ENCODE measurements around the gene DSCAM.
A peak's percentile ranks its signal among the peaks of the same experiment; 100 is the strongest.

The DSCAM gene

DNA sequence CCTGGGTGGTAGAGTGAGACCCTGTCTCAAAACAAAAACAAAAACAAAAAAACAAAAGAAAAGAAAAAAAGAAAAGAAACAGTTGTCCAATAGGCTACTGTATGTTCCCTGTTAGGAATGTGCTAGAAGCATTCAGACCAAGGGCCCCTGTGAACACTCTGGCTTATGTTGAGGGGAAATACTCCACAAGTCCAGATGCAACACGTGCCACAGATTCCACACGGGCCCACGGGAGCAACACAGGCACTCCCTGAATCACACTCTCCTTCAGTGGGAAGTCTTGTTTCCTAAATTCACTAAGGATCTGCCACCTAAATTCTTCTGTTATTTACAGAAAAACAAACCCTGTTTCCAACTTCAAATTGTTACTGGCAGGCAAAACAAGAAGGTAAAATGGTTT lies 688.6 kb downstream of the DSCAM start:
- DNase-seq = no peak

DNA sequence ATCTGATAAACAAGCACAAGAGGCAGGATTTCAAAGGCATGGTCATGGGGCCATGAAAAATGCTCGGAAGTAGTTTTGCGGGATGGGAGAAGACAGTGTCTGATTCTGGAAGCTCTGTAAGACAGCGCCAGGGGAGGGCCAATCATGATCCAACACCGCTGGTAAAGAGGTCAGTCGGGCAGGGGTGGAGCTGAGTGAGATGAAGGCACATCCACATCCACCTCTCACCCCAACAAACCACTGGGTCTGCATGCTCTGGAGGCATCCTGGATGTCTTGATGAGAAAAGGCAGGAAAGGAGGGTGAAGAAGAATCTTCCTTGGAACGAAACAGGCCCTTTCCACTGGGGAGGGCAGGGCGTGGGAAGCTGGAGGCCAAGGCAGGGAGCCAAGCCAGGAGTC lies 691.4 kb downstream of the DSCAM start:
- no peak for DNase-seq

DNA sequence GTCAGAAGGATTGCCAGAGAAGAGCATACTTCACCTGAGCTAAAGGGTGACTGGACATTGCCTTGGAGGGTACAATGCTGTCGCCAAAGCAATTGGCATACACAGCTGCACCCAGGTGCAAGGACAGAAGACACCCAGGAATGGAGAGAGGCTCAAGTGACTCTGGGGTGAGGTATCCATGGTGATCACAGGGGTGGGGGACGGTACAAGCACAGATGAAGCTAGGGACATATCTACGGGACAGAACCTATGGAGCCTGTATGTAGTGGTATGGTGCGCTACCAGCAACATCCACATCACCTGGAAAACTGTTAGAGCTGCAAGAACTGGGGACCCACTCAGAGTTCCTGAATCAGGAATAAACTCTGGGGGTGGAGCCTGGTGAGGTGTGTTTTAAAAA lies 693.6 kb downstream of the DSCAM start:
- no peak for DNase-seq

DNA sequence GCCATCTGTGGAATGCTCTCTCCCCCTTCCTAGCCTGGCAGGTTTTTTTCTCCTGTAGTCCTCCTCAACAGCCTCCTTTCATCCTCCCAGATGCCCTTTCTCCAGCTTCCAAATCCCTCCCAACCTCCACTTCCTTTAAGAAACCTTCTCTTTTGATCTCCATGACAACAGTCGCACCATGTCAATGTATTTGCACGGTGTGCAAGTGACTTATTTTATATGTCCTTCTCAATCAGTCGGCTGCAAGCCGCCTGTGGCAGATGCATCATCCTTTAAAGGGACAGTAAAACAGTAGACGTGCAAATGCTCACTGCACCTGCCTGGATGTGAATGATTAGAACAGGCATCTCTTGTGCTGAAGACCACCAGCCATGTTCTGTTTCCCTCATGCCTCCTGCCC lies 694.5 kb downstream of the DSCAM start:
- DNase-seq = no peak

DNA sequence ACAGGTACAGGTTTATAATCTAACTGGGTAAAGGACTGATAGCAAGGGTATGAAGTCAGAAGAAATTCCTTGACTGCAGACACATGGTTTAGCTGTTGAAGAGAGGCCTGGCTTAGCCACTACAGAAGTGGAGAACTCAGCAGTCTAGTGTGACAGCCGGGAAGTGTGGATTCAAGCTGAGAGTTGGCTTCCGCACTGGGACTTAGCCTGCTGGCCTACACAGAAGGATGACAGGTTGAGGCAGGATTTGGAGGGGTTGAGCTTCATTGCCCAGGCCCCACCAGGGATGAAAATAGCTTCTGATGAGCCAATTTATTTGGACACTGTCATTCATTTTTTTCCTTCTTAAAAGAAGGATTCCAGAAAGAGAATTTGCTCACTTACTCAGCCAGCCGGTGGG lies 695.3 kb downstream of the DSCAM start:
- no peak for DNase-seq

DNA sequence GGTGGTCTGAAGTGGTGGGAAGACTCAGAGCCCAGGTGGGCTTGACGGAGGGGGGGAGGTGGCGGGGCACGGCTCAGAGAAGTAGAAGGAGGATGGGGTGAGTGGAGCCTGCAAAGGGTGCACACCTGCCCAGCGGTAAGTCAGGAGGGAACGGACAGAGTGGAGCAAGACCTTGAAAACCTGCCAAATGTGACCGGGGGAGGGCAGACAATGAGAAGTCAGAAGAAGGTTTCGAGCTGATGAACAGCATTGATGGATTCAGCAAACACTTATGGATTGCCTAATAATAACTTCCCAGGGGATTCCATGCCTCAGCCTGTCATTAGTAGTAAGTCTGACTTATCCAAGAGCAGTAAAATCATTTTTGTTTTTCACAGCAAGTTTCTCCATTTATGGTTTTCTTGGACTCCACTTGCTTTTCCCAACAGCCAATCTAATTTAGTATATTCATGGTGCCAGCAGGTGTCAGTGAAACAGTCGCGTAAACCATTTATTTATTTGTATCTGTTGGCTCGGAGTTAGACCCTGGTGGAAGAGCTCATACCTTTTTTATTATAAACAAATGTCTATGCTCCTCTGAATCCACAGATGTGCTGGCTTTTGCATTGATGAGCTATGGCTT lies 700.6 kb downstream of the DSCAM start:
- DNase-seq = no peak

DNA sequence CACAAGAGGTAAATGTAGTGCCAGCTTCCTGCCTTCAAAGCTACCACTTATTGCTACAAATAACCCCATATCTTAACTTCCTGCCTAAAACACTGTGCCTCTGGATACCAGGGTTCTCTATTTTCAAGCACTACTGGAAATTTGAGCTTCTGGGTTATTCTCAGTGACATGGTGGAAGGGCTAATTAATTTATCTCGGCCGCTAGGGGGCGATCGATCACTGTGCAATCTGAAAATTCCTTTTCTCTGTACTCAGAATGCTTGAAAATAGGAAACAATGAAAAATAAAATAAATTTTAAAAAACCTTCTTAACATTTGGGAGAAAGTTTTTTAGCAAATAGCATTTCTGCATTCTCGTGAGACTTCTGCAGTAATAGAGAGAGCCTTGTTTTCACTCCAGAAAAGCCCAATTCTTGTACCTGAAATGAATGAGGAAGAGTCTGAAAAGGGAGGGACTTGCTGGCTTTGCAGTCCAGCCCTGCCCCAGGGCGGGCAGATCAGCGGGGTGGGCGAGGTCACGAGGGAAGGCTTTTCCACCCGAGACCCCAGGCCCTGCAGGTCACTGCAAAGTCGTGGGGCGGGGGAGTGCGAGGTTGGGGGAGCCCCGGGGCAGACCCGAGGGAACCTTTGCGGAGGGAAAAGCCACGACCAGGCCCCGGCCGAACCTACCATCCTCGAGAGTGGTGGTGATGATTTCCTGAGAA lies 703.0 kb downstream of the DSCAM start:
- peak; percentile 15 for DNase-seq

DNA sequence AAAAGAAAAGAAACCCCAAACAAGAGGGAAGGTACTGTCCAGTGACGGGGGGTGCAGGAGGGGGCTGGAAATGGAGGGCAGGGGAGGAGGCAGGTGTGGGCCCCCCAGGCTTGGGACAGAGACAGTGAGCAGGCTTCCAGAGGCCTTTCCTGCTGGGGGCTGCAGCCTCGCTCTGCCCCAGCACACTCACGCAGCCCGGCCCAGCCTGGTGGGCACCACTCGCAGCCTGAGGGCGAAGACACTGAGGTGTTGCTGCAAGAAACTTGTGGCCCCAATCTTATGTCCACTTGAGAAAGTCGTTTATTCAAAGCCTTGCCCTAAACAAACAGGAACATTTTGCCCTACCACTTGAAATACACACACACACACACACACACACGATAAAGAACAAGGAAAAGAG lies 705.3 kb downstream of the DSCAM start:
- DNase-seq = no peak

DNA sequence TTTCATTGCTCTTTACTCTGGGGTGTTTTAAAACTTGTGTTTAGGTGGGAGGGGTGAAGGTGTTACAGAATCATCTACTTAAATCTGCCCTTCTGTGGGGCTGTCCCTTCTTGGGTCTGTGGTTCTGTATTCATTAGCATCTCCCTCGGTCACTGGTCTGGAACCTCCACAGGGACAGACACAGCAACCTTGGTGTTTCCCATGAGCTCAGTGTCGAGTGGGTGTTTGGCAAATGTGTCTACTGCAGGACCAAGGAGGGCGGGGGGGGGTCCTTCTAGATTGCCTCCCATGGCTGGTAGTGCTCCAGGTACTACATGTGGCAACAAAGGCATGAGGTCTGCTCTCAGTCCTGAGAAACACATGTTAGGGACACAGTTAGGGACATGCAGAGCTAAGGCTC lies 706.3 kb downstream of the DSCAM start:
- no peak for DNase-seq

DNA sequence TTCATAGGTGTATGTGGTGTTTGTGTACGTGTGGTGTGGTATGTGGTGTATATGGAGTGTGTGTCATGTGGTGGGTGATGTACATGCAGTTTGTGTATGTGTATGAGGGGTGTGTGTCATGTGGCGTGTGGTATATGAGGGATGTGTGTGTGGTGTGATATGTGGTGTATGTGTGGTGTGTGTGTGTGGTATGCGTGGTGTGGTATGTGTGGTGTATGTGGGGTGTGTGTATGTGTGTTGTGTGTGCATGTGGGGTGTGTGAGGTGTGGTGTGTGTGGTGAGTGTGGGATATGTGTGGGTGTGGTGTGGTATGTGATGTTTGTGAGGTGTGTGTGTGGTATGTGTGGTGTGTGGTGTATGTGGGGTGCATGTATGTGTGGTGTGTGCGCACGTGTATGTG lies 707.3 kb downstream of the DSCAM start:
- no peak for DNase-seq

DNA sequence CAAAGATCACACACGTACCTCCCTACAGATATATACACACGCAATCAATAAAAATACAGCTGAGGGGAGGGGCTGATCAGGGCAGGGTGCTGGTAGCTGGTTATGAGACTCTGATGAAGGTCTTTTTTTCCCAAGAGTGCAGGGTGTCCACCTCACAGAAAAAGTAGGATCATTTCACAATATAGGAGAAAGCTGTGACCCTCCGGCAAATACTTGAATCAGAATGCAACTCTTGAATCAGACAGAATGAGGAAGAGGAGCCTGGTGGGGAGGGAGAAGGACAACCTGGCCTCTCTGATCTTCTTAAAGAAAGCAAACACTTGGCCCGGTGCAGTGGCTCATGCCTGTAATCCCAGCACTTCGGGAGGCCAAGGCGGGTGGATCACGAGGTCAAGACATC lies 710.4 kb downstream of the DSCAM start:
- no peak for DNase-seq

DNA sequence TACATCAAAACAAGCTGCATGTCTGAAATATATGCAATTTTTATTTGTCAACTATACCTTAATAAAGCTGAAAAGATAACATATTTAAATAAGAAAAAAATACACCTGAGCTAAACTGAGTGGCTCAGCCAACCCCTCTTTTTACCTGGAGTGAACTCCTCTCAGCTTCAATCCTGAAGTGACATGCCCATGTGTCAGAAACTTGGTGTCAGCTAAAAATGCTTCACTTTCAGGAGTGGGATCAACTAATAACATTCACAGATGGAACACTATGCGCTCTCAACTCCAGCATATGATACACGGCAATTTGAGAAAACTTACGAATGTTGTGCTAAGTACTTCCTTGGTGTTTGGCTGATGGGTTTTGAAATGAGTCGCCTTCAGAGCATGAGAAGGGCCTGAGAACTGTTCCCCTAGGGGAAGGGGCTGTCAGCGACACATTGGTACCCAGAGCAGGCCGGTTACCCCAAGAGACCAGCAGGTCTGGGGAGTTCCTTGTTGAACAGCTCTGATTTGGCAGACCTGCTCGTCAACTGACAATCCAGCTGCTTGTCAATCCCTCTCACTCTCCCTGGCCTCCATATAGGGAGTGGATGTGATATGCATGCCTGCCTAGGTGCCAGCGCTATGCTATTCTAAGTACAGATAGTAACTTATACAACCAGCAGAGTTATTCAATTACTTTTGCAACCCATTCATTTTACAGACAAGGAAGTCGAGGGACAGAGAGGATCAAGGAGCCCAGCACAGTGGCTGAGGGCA lies 712.0 kb downstream of the DSCAM start:
- no peak for DNase-seq

DNA sequence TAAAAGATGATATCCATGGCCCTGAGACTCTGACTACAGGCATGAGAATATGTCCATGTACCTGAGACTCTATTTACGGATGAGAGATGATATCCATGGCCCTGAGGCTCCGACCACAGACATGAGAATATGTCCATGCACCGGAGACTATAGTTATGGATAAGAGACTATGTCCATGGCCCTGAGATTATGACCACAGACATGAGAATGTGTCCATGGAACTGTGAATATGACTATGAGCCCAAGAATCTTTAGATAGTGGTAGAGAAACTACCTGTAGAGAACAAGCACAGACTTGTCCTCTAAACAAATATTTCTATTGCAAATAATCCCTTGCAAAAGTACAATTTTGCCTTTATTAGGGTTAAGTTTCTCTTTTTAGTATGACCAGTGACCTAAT lies 716.5 kb downstream of the DSCAM start:
- no peak for DNase-seq

DNA sequence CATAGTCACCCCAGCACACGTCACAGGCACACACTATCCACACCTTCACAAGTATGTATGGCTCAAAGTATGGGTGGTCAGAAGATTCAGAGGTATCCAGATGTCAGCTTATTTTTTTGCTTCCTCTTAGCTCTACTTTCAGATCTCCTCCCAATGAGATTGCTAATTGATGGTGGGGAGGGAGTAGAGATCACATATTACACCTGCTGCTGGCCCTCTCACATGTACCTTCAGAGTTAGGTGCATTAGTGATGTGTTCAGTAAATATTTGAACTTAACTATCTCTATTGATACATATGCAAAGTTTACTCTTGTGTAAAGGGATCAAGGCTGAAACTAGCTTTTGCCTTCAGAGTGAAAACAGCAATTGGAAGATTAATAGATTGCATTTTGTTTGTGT lies 717.1 kb downstream of the DSCAM start:
- DNase-seq = no peak

DNA sequence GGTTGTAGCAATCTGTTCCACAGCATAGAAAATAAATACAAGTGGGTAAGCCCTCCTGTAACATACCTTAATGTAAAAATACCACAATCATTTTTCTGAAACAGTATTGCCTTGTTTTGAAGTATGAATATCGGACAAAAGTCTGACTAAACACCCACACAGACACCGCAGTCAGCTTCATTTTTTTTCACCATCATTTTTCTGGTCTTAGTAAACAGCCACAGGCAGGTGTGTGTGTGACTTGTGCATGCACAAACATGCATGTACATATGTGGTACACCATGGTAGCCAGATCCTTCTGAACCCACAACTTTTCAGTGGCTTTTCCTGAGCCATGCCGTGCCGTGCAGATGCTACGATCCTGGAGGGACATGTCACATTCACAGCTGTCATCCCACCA lies 718.1 kb downstream of the DSCAM start:
- DNase-seq = no peak

DNA sequence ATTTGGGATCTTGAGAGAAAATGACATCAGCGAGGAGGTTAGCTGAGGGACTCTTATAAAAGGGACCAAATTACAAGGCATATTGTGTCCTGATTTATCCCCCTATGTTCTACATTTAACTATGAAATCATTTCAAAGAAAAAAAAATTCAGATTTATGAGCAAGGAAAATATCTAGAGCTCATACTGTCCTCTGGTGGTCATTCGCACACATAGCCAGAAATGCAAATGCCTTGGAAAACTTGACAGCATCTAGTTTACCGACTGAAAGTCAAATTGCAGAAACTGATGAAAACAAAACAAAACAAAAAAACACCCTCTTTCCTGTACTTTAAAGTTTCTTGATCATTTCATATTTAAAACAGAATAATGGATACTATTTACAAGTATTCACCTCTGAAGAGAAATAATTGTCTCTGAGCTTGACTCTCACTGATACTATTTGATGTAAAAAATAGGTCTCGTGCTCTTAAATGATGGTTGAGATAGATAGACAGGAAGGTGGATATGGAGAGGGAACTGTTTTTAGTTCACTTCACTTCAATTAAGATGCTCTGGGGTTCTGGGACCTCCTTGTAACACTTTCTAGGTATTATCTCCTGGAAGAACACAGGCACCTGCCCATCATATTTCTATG lies 725.9 kb downstream of the DSCAM start:
- DNase-seq = no peak

DNA sequence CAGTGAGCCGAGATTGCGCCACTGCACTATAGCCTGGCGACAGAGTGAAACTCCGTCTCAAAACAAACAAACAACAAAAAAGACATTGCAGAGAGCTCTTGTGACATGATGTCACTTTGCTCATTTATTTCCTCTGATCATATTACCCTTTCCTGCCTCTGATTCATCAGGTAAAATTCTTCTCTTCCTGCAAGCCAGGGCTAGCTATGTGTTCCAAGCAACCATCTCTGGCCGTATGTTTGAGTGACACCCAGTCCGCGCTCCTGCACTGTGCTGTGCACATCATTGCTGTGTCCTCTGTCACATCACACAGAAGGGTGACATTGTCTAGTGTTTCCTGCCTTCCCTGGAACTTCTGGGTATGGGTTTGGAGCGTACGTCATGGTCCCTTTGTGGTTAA lies 728.4 kb downstream of the DSCAM start:
- DNase-seq = no peak

DNA sequence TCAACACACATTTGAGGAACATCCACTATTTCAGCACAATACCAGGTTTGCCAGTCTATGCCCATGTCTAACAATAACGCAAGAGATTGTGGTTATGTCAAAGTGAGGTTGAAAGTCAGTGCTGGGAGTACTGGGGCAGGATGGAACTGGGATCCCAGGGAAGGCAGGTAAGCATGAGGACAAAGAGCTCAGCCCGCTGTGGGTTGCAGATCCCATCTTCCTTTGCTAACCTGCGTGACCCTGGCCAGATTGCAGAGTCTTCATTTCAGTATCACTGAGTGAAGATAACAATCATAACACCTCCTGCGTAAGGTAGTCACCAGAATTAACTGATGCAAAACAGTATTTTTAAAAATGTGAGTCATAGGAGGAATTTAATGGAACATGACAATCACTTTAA lies 729.7 kb downstream of the DSCAM start:
- no peak for DNase-seq

DNA sequence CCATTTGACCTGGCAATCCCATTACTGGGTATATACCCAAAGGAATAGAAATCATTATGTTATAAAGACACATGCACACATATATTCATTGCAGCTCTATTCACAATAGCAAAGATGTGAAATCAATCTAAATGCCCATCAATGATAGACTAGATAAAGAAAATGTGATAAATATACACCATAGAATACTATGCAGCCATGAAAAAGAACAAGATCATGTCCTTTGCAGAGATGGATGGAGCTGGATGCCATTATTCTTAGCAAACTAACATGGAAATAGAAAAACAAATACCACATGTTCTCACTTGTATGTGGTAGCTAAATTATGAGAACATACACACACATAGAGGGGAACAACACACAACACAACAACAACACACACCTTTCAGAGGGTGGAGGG lies 731.2 kb downstream of the DSCAM start:
- DNase-seq = no peak

DNA sequence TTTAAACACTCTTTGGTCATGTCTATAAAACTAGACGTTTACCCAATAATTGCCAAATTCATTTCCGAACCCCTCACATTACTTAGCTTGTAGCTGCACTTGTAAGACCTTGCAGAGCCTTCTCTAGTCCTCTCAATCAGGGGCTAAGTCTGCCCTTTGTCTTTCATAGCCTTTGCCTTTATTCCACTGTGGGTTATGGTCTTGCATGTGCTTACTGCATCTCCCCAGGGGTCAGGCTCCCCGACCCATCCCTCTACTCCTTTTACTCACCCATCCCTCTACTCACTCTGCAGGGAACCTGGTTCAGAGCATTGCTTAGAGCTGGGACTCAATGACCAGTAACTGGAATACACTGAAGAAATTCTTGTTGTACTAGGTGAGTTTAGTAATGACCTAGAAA lies 744.3 kb downstream of the DSCAM start:
- DNase-seq = no peak

DNA sequence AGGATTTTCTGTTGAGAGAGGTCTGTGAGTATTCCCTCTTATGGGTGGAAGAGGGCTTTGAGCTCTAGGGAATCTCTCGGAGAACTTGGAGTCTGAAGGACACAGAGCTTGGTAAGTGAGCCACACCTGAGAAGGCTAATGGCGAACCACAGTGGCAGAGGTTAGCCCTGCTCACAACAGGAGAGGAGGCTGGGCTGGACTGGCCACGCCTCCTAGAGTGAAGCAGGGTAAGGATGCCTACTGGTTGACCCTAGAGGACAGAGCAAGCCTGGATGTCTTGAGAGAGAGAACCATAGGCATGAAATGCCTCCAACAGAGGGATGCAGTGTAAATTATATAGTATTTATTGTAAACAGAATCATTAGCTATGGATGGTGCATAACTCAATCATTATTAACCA lies 747.1 kb downstream of the DSCAM start:
- no peak for DNase-seq

DNA sequence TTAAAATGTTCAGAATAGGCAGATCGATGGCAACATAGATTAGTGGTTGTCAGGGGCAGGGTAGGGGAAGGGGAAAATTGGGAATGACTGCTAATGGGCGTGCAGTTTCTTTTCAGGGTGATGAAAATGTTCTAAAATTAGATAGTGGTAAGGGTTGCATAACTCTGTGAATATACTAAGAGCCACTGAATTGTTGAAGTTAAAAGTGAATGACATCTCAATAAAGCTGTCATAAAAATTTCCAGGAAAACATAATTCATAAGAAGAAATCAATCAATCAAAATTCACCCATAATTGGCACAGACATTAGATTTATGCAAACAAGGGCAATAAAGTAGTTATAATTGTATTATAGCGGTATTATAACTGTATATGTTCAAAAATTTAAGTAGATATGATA lies 751.5 kb downstream of the DSCAM start:
- DNase-seq = no peak

DNA sequence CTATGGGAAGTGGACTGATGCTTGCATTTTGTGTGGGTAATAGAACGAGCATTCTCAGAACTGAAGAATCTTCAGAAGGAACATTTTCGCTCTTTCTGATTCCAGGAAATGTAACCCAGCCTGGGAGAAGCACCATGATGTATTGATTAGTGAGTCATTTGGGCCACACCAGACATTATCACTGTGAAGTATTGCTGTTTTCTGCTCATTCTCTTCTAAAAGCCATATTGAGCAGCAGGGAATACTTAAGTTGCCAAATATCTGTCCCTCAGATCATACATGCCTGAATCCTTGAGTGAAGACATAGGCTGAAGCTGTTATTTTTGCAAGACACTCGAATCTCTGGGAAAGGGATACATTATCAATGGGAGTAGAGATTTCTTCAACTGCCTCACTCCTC lies 766.6 kb downstream of the DSCAM start:
- DNase-seq = no peak

DNA sequence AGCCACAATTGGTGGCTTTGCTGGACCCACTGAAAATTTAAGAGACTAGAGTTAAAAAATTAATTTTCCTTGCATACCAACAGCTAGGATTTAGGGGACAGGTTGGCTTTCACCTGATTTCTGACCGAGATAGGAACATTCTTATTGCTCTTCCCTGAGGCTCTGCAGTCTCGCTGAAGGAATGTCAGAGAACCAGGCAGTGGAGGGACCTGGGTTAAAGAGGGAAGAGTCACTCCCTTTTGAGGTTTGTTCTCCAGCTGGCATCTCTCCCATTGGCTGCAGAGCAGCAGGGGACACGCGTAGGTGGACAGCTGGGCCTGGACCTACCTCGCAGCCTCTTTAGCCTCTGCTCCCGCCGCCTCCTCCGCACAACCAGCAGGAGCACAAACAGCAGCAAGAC lies 772.2 kb downstream of the DSCAM start:
- DNase-seq = no peak

All from CD4-positive, alpha-beta T cell treated with Interleukin-17A for 4 hours (primary cell).